Stomach (tissue), 9 donors: Measurements from ENCODE around the gene CACNA2D3. TPM values are rescaled to one million over a fixed set of nuclear protein-coding genes. Genes with fewer than 3 reads are reported as not detected.

ENCODE experiments used
- DNase-seq, 2 donors: peaks; one replicate each; pipeline versions ENCODE4 v3.0.0 to v3.0.0-alpha.2; 2013 to 2019
- H3K27ac ChIP-seq, 5 donors: fragments of 200-600 bp in 4 of 5; sonication (generic) in 4 of 5; one replicate each; pipeline ENCODE4 v1.5.1; 2013 to 2019; ENCODE audit warnings: mild to moderate bottlenecking in 1 of 5, moderate library complexity in 1 of 5
- H3K27me3 ChIP-seq, 3 donors: fragments of 200-600 bp; sonication (generic); one replicate each; pipeline ENCODE4 v1.5.1; 2017 to 2019; ENCODE audit warnings: mixed run types in 1 of 3
- H3K36me3 ChIP-seq, 4 donors: fragments of 200-600 bp; sonication (generic); 1 replicate in 3 of 4; 2 replicates in 1 of 4; pipeline ENCODE4 v1.5.1; 2016 to 2019
- H3K4me1 ChIP-seq, 4 donors: fragments of 200-600 bp; sonication (generic); one replicate each; pipeline ENCODE4 v1.5.1; 2016 to 2019
- H3K4me3 ChIP-seq, 4 donors: fragments of 200-600 bp; sonication (generic) in 3 of 4; one replicate each; pipeline ENCODE4 v1.5.1; 2016 to 2019; ENCODE audit warnings: mild to moderate bottlenecking in 1 of 4
- H3K9me3 ChIP-seq, 4 donors: fragments of 200-600 bp; sonication (generic); one replicate each; pipeline ENCODE4 v1.5.1; 2016 to 2019
- CTCF ChIP-seq, 7 experiments: fragments of 450-650 bp in 4 of 7; fragments of 200-600 bp in 3 of 7; sonication (generic) in 3 of 7; IDR thresholded peaks; one replicate each; pipeline ENCODE4 v1.5.1; 2016 to 2019; ENCODE audit warnings: antibody characterized with exemption in 7 of 7, control low read depth in 2 of 7, mild to moderate bottlenecking in 1 of 7
- EP300 ChIP-seq: sonication (generic); formaldehyde crosslinking; IDR thresholded peaks from one replicate; pipeline ENCODE4 v1.6.1; 2017; ENCODE audit warnings: antibody characterized with exemption
- POLR2A ChIP-seq, 4 donors: fragments of 450-650 bp; IDR thresholded peaks; one replicate each; pipeline ENCODE4 v1.6.1; 2016; ENCODE audit warnings: antibody characterized with exemption in 4 of 4, control low read depth in 2 of 4, mild to moderate bottlenecking in 1 of 4, moderate library complexity in 1 of 4
- POLR2AphosphoS5 ChIP-seq, 3 donors: sonication (generic); formaldehyde crosslinking; IDR thresholded peaks; one replicate each; pipeline ENCODE4 v1.6.1; 2016; ENCODE audit warnings: antibody characterized with exemption in 3 of 3
- WGBS, 5 donors: extraction: QIAGEN DNeasy Blood & Tissue Kit in 3 of 5; methylation state at CpG; one replicate each; pipeline versions ENCODE4 v1.1.5 to v1.1.7; 2013 to 2018; 5-methylcytosine and 5-hydroxymethylcytosine counted together
- intact Hi-C: fragments of 100-400 bp; cut with DNase I; formaldehyde crosslinking; loops from one replicate; pipeline ENCODE4 v1.15.1; 2023; ENCODE audit warnings: low total_unique reads
- polyA plus RNA-seq, 3 donors: library from polyadenylated mRNA; stranded (reverse); fragments of 200-250 nt; gene quantifications; one replicate each; pipeline ENCODE4 v1.2.3, GENCODE V29; 2013
- total RNA-seq, 5 donors: library from RNA; depleted of rRNA; stranded (reverse); fragments of >200 nt; gene quantifications; one replicate each; pipeline versions ENCODE4 v1.1.0 to v1.2.3, GENCODE V29; 2014 to 2016
- donor health status: healthy with polysubstance abuse.
- donor health status: Bipolar disorder and iron deficiency.
- donor health status: healthy.

The CACNA2D3 gene
- total and polyA plus RNA-seq, 8 donors, result 0.56 to 54.0 (median 2.9) TPM; not detected in 1

- Histone ChIP-seq H3K4me1 (no peaks in the 10 kb centered on the region), H3K9me3 (peaks cover 0 to 6% (median 3%) of the 10 kb centered on the region in 4 donors), H3K27me3 (no peaks in the 10 kb centered on the region), H3K27ac (no peak overlapping the region), H3K36me3 (no peaks in the 10 kb centered on the region), H3K4me3 (no peak overlapping the region)
- intact Hi-C loops, result no loop called here
- TF ChIP-seq POLR2A (IDR thresholded peaks at IDR 0.05) (no peak), CTCF (IDR thresholded peaks at IDR 0.05) (no peak), EP300 (no peak), POLR2AphosphoS5 (IDR thresholded peaks at IDR 0.05) (no peak)
- no peak for DNase-seq
These were observed 661.3 kb downstream of the CACNA2D3 start for GRCh38 chr3:54783611-54784010.

GRCh38 chr3:54784021-54784420 is 661.7 kb downstream of the CACNA2D3 start:
- DNase-seq, result no peak
- no peak for TF ChIP-seq POLR2AphosphoS5 (IDR thresholded peaks at IDR 0.05)
- TF ChIP-seq CTCF (IDR thresholded peaks at IDR 0.05), result no peak
- no peak overlapping the region for H3K27ac ChIP-seq
- peaks cover 0 to 6% (median 3%) of the 10 kb centered on the region in 4 donors for H3K9me3 ChIP-seq
- intact Hi-C loops, result no loop called here
- no peaks in the 10 kb centered on the region for H3K36me3 ChIP-seq
- 68 to 85% (median 77%) methylated on average over 5 of the region's 5 CpGs for WGBS, 5 donors
- no peaks in the 10 kb centered on the region for H3K27me3 ChIP-seq
- no peaks in the 10 kb centered on the region for H3K4me1 ChIP-seq
- no peak overlapping the region for H3K4me3 ChIP-seq

- TF ChIP-seq POLR2A (IDR thresholded peaks at IDR 0.05) (no peak), POLR2AphosphoS5 (IDR thresholded peaks at IDR 0.05) (no peak), CTCF (IDR thresholded peaks at IDR 0.05) (no peak), EP300 (no peak)
- H3K27me3 ChIP-seq, result no peaks in the 10 kb centered on the region
- WGBS, 5 donors, result 86 to 91% (median 90%) methylated on average over 3 of the region's 3 CpGs
- H3K9me3 ChIP-seq, result peaks cover 0 to 6% (median 3%) of the 10 kb centered on the region in 4 donors
- DNase-seq, result no peak
- intact Hi-C loops, result no loop called here
- no peaks in the 10 kb centered on the region for H3K36me3 ChIP-seq
- no peak overlapping the region for H3K27ac ChIP-seq
- H3K4me3 ChIP-seq, result no peak overlapping the region
- no peaks in the 10 kb centered on the region for H3K4me1 ChIP-seq
These were observed 663.6 kb downstream of the CACNA2D3 start for GRCh38 chr3:54785976-54786375.

- WGBS, 5 donors, result 75 to 87% (median 80%) methylated on average over 3 of the region's 3 CpGs
- intact Hi-C loops, result no loop called here
- Histone ChIP-seq H3K4me1 (no peaks in the 10 kb centered on the region), H3K4me3 (no peak overlapping the region), H3K9me3 (peaks cover 0 to 6% (median 3%) of the 10 kb centered on the region in 4 donors), H3K36me3 (no peaks in the 10 kb centered on the region), H3K27ac (no peak overlapping the region), H3K27me3 (no peaks in the 10 kb centered on the region)
- DNase-seq, result no peak
- no peak for TF ChIP-seq CTCF (IDR thresholded peaks at IDR 0.05)
- no peak for TF ChIP-seq POLR2A (IDR thresholded peaks at IDR 0.05)
- no peak for TF ChIP-seq POLR2AphosphoS5 (IDR thresholded peaks at IDR 0.05)
- TF ChIP-seq EP300, result no peak
These were observed 667.7 kb downstream of the CACNA2D3 start for GRCh38 chr3:54790051-54790450.
